AG09309 (cell line): ENCODE measurements around the gene DFFA.

ENCODE experiments used
- DNase-seq: peaks from one replicate; pipeline ENCODE4 v3.0.0-alpha.2; 2010; ENCODE audit warnings: low read depth
- H3K4me3 ChIP-seq: 2 replicates; pipeline ENCODE4 v1.5.1; 2011; ENCODE audit warnings: mild to moderate bottlenecking, low read depth, low read length, moderate library complexity; ENCODE audit not compliant: control insufficient read depth
- TF ChIP-seq, protein P1 (sequence below): IDR thresholded peaks from 2 replicates; pipeline ENCODE4 v1.5.1; 2011; ENCODE audit warnings: mild to moderate bottlenecking, low read depth, low read length, inconsistent platforms; ENCODE audit not compliant: insufficient read depth, control insufficient read depth; ENCODE audit errors: missing control alignments

DFFA gene

DNA sequence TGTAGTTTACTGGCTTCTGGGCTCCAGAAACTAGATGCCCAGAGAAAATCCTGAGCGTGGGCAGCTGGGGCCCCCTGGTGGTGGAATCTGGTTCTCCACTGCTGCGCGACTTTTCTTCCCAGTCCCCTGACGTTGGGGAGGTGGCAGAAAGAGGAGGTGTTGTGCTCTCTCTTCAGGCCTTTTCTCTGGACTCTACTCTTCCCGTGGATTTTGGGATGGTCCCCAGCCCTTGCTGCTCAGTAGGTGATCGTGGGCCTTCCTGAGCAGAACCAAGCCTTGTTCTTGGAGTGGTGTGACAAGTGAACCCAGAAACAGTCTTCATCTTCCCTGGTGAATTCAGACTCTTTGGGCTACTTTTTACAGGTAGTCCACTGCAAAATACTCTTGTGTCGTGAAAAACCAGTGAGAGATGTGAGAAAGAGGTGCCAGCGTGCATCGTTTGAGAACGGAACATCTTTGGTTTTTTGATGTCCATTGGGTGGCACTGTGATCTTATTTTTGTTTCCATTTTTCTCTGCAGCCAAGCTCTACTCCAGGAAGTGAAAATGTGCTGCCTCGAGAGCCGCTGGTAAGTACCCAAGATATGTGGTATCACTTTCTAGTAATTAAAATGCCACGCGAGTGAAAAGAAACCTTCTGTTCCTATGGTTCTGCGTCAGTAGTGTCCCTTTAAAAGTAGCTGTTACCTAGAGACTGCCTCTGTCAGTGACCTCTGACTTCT lies 22.6 kb upstream of the DFFA start:
- no peak for DNase-seq
- TF ChIP-seq, protein P1, sequence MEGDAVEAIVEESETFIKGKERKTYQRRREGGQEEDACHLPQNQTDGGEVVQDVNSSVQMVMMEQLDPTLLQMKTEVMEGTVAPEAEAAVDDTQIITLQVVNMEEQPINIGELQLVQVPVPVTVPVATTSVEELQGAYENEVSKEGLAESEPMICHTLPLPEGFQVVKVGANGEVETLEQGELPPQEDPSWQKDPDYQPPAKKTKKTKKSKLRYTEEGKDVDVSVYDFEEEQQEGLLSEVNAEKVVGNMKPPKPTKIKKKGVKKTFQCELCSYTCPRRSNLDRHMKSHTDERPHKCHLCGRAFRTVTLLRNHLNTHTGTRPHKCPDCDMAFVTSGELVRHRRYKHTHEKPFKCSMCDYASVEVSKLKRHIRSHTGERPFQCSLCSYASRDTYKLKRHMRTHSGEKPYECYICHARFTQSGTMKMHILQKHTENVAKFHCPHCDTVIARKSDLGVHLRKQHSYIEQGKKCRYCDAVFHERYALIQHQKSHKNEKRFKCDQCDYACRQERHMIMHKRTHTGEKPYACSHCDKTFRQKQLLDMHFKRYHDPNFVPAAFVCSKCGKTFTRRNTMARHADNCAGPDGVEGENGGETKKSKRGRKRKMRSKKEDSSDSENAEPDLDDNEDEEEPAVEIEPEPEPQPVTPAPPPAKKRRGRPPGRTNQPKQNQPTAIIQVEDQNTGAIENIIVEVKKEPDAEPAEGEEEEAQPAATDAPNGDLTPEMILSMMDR, result peak; percentile 92
- peak overlapping the region; percentile 44 for H3K4me3 ChIP-seq

DNA sequence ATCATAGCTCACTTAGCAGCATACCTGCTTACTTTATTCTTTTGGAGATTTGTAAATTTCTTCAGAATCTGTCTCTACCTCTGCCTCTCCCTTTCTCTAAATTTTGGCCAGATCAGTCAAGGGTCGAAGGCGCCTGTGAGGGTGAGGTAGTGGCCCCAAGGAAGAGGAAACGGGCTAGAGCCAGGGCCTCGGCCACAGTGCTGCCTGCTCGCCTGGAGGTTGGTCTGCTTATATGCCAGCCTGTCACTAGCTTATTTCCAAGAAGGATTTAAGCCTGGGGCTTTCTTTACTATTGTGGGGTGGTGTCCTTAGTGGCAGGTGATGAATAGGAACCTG lies 22.1 kb upstream of the DFFA start:
- DNase-seq, result no peak
- TF ChIP-seq, protein P1, result no peak
- no peak overlapping the region for H3K4me3 ChIP-seq

DNA sequence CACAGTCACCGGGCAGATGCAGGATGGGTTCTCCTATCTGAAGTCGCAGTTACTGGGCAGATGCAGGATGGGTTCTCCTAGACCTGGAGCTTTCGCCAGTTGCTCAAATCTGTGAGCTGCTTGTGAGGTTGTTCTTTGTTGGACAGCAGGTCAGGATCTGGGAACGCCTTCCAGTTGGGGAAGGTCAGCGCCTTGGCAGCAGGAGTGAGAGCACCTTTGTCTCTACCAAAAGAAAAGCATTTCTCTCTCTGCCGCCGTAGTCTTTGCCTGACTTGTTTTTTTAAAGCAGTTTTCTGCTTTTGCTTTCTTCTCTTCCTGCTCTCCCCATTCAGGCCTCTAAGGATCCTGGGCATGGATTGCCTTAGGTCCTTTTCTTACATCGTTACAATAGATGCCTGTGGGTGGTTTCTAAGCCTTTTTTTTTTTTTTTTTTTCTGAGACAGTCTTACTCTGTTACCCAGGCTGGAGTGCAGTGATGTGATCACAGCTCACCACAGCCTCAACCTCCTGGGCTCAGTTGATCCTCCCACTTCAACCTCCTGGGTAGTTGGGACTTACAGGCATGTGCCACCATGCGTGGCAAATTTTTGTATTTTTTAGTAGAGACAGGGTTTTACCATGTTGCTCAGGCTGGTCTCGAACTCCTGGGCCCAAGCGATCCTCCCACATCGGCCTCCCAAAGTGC lies 18.1 kb upstream of the DFFA start:
- no peak overlapping the region for H3K4me3 ChIP-seq
- DNase-seq, result no peak
- TF ChIP-seq, protein P1, result no peak

DNA sequence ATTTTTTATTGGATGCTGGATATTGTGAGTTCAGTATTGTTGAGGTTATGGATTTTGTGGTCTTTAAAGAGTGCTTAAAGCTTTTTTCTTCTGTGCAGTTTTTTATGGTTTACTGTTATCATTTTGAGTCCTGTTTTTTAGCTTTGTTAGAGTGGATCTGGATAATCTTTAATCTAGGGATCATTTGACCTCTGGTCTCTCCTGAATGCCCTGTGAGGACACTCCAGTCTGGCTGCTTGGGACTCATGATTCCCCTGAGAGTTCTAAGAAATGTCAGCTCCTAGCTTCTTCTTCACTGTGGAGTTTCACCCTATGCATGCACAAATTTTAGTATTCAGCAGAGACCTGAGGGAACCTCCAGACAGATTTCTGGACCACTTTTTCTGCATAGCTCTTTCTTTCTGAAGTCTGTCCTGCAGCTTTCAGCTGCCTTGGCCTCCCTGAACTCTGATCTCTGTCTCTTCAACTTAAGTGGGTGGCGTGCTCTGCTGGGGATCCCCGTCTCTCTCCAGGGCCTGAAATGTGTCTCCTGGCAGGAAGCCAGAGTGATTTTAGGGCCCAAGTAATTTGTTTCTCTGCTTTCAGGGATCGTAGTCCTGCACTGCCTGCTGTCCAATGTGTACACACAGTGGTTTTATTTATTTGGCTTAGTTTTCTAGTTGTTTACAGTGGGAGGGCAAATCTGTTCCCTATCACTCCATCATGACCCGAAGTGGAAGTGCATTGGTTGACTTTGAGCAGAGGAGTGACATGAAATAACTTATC lies 17.1 kb upstream of the DFFA start:
- no peak for DNase-seq
- TF ChIP-seq, protein P1, result no peak
- no peak overlapping the region for H3K4me3 ChIP-seq

DNA sequence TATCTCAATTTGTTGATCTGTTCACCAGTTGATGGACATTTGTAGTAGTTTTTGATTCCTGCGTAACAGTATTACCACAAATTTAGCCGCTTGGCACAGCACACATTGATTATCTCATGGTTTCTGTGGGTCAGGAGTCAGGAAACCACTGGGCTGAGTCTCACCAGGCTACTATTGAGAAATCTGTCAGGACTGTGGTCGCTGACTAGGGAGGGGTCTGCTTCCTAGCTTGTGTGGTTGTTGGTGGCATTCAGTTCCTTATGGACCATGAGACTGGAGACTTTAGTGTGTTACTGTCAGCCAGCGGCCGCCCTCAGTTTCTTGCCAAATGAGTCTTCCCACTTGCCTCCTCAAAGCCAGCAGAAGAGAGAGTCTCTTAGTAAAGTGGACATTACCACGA lies 12.2 kb upstream of the DFFA start:
- no peak overlapping the region for H3K4me3 ChIP-seq
- TF ChIP-seq, protein P1, result no peak
- no peak for DNase-seq

DNA sequence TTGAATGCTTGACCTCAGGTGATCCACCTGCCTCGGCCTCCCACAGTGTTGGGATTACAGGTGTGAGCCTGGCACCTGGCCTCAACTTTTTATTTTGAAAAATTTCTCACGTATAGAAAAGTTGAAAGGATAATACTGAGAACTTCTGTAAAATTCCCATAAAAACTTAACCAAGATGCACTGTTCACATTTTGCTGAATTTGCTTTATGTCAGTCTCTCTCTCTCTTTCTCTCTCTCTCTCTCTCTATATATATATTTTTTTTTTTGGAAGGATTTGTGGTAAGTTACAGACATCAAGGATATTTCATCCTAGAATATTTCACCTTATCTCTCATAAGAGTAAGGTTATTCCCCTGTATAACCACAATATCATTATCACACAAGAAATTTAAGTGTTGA lies 8.3 kb upstream of the DFFA start:
- TF ChIP-seq, protein P1, result no peak
- H3K4me3 ChIP-seq, result no peak overlapping the region
- no peak for DNase-seq
